Keratinocyte (primary cell): ENCODE results near the gene CEP126. TPM values are rescaled to one million over a fixed set of nuclear protein-coding genes. Genes with fewer than 3 reads are reported as not detected.

Experiments
- DNase-seq: peaks from one replicate; pipeline ENCODE4 v3.0.0-alpha.2; 2011; ENCODE audit warnings: low read depth, missing footprints, low spot score
- FAIRE-seq: peaks from 2 replicates; lab custom pipeline; 2011; peaks lifted over from hg19 to GRCh38; lab: Jason Lieb, UNC
- H2AFZ ChIP-seq: 2 replicates; pipeline ENCODE4 v1.6.0; 2012; ENCODE audit warnings: low read length, control low read depth, inconsistent platforms; ENCODE audit not compliant: control insufficient read depth
- H3K27ac ChIP-seq: 2 replicates; pipeline ENCODE4 v1.5.1; 2011; ENCODE audit warnings: low read length; ENCODE audit not compliant: control insufficient read depth, insufficient read depth
- H3K27me3 ChIP-seq: 3 replicates; pipeline ENCODE4 v1.6.0; 2011; ENCODE audit warnings: low read length; ENCODE audit not compliant: control insufficient read depth, insufficient read depth; ENCODE audit errors: extremely low read depth
- H3K36me3 ChIP-seq, 2 experiments: 2 replicates in 1 of 2; 3 replicates in 1 of 2; pipeline ENCODE4 v1.5.1; 2011; ENCODE audit warnings: low read length in 2 of 2, mild to moderate bottlenecking in 1 of 2; ENCODE audit not compliant: control insufficient read depth in 2 of 2, insufficient read depth in 2 of 2; ENCODE audit errors: extremely low read depth in 1 of 2
- H3K4me1 ChIP-seq: 3 replicates; pipeline ENCODE4 v1.5.1; 2011; ENCODE audit warnings: low read length; ENCODE audit not compliant: control insufficient read depth, insufficient read depth; ENCODE audit errors: extremely low read depth
- H3K4me2 ChIP-seq: 3 replicates; pipeline ENCODE4 v1.6.0; 2011; ENCODE audit warnings: low read depth, low read length; ENCODE audit not compliant: control insufficient read depth, insufficient read depth; ENCODE audit errors: extremely low read depth
- H3K4me3 ChIP-seq, 3 experiments: fragments of 200-600 bp in 1 of 3; sonication (generic) in 1 of 3; 2 replicates in 2 of 3; 3 replicates in 1 of 3; pipeline ENCODE4 v1.5.1; 2011 to 2016; ENCODE audit warnings: low read length in 3 of 3, mild to moderate bottlenecking in 3 of 3, control low read depth in 2 of 3, inconsistent platforms in 1 of 3, low read depth in 1 of 3, mixed read lengths in 1 of 3, mixed run types in 1 of 3, moderate library complexity in 1 of 3; ENCODE audit not compliant: control insufficient read depth in 2 of 3, insufficient read depth in 2 of 3; ENCODE audit errors: extremely low read depth in 1 of 3
- H3K79me2 ChIP-seq: 2 replicates; pipeline ENCODE4 v1.6.0; 2012; ENCODE audit warnings: low read length; ENCODE audit not compliant: control insufficient read depth, insufficient read depth
- H3K9ac ChIP-seq: 3 replicates; pipeline ENCODE4 v1.6.0; 2011; ENCODE audit warnings: low read length; ENCODE audit not compliant: control insufficient read depth, insufficient read depth; ENCODE audit errors: extremely low read depth
- H3K9me1 ChIP-seq: 3 replicates; pipeline ENCODE4 v1.6.0; 2011; ENCODE audit warnings: low read length; ENCODE audit not compliant: control insufficient read depth, insufficient read depth; ENCODE audit errors: extremely low read depth
- H3K9me3 ChIP-seq: 2 replicates; pipeline ENCODE4 v1.5.1; 2012; ENCODE audit warnings: low read depth, low read length; ENCODE audit not compliant: control insufficient read depth
- H4K20me1 ChIP-seq: 3 replicates; pipeline ENCODE4 v1.6.0; 2011; ENCODE audit warnings: low read length; ENCODE audit not compliant: control insufficient read depth, insufficient read depth; ENCODE audit errors: extremely low read depth
- EZH2 ChIP-seq: IDR thresholded peaks from one replicate; pipeline ENCODE4 v1.6.1; 2012; ENCODE audit warnings: inconsistent platforms, mild to moderate bottlenecking, low read length, moderate library complexity
- dilution Hi-C: fragments of 300-500 bp; cut with MboI; formaldehyde crosslinking; loops from one replicate; pipeline ENCODE4 v1.7.0; 2020; ENCODE audit warnings: low sequenced_read_pairs; ENCODE audit not compliant: extremely low pct_ligation_motif_present
- polyA plus RNA-seq, 5 experiments: library from polyadenylated mRNA; depleted of rRNA in 3 of 5; stranded (reverse) in 3 of 5; stranded (forward) in 1 of 5; unstranded in 1 of 5; fragments of >200 nt; gene quantifications; 1 replicate in 1 of 5; 2 replicates in 3 of 5; 3 replicates in 1 of 5; pipeline versions ENCODE4 v1.2.1 to v1.2.3, GENCODE V29; 2011 to 2012; ENCODE audit warnings: missing spikeins in 2 of 5, low read depth in 1 of 5, low replicate concordance in 1 of 5
- TF ChIP-seq, protein P1 (sequence below), 3 experiments: IDR thresholded peaks in 1 of 3; conservative IDR thresholded peaks in 1 of 3; optimal IDR thresholded peaks in 1 of 3; 2 replicates in 2 of 3; 3 replicates in 1 of 3; pipeline versions ENCODE3 to v1.5.1; 2011; ENCODE audit warnings: low read length in 3 of 3, mild to moderate bottlenecking in 3 of 3, moderate library complexity in 2 of 3, control low read depth in 1 of 3, inconsistent platforms in 1 of 3; ENCODE audit not compliant: insufficient read depth in 2 of 3; ENCODE audit errors: extremely low read depth in 1 of 3

The CEP126 gene
- polyA plus RNA-seq, 1 donor (not counting 4 experiments of a cell fraction or from before 2014, with no cell fraction given) = 3.4 TPM

DNA sequence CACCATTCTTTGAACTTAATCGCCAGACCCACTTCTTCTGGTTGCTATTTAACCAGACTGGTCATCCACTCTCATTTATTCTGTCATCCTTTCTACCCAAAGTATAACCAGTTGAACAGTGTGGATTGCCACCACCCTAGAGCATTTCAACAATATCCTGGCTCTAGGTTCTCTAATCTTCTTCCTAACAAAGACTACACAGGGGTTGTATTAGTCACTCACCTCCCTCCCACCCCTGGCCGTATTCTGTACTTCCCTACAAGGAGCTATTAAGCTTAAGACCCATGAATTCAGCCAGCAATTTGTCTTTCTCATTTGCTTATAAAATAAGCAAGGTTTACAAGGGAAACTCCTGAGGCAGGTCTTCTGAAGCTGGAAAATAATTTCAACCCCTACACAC is 46.9 kb upstream of the CEP126 start:
- Histone ChIP-seq H2AFZ (no peak overlapping the region), H3K9me1 (no peaks in the 10 kb centered on the region), H3K4me1 (peaks cover 6% of the 10 kb centered on the region), H3K36me3 (no peaks in the 10 kb centered on the region), H3K4me3 (no peak overlapping the region), H3K9me3 (no peaks in the 10 kb centered on the region), H3K27ac (no peak overlapping the region), H4K20me1 (no peaks in the 10 kb centered on the region), H3K79me2 (no peaks in the 10 kb centered on the region), H3K4me2 (no peak overlapping the region), H3K27me3 (no peaks in the 10 kb centered on the region), H3K9ac (no peak overlapping the region)
- dilution Hi-C loops = no loop called here
- DNase-seq = no peak
- TF ChIP-seq EZH2 = no peak
- TF ChIP-seq, protein P1, sequence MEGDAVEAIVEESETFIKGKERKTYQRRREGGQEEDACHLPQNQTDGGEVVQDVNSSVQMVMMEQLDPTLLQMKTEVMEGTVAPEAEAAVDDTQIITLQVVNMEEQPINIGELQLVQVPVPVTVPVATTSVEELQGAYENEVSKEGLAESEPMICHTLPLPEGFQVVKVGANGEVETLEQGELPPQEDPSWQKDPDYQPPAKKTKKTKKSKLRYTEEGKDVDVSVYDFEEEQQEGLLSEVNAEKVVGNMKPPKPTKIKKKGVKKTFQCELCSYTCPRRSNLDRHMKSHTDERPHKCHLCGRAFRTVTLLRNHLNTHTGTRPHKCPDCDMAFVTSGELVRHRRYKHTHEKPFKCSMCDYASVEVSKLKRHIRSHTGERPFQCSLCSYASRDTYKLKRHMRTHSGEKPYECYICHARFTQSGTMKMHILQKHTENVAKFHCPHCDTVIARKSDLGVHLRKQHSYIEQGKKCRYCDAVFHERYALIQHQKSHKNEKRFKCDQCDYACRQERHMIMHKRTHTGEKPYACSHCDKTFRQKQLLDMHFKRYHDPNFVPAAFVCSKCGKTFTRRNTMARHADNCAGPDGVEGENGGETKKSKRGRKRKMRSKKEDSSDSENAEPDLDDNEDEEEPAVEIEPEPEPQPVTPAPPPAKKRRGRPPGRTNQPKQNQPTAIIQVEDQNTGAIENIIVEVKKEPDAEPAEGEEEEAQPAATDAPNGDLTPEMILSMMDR (optimal IDR thresholded peaks at IDR 0.05 in 1 of 3, IDR thresholded peaks at IDR 0.05 in 1 of 3, conservative IDR thresholded peaks at IDR 0.05 in 1 of 3; ENCODE audit: extremely low read depth in 1 of 3, insufficient read depth in 2 of 3, low read length in 3 of 3) = no peak
- FAIRE-seq = no peak

DNA sequence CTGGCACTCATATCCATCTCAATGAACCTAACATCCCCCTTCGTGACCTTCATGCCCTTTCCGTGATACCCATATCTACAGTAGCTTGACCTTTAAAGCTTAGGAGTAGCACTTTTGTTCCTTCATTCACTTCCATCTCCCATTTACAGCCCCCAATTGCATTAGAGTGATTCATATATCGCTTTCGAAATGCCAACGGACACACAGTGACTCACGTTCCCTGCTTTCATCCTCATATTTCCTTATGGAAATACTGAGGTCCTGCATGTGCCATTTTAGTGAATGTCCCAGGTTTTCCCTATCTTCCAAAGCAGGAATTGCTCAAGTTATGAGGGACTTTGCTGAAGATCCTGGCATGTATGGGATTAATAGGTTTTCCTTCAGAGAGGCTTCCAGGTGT is 44.3 kb upstream of the CEP126 start:
- Histone ChIP-seq H3K4me2 (no peak overlapping the region), H3K4me3 (no peak overlapping the region), H3K27me3 (no peaks in the 10 kb centered on the region), H3K79me2 (no peaks in the 10 kb centered on the region), H4K20me1 (no peaks in the 10 kb centered on the region), H3K36me3 (no peaks in the 10 kb centered on the region), H3K9ac (no peak overlapping the region), H3K27ac (no peak overlapping the region), H3K4me1 (no peaks in the 10 kb centered on the region), H3K9me3 (no peaks in the 10 kb centered on the region), H2AFZ (no peak overlapping the region), H3K9me1 (no peaks in the 10 kb centered on the region)
- no peak for TF ChIP-seq EZH2
- TF ChIP-seq, protein P1 (optimal IDR thresholded peaks at IDR 0.05 in 1 of 3, IDR thresholded peaks at IDR 0.05 in 1 of 3, conservative IDR thresholded peaks at IDR 0.05 in 1 of 3; ENCODE audit: extremely low read depth in 1 of 3, insufficient read depth in 2 of 3, low read length in 3 of 3) = no peak
- dilution Hi-C loops = no loop called here
- FAIRE-seq = no peak
- no peak for DNase-seq
